ENCODE data around the gene LRP1.

- TF ChIP-seq CTCF (IDR thresholded peaks at IDR 0.05): no peak
- TF ChIP-seq EP300 (IDR thresholded peaks at IDR 0.05): no peak
- no peak for TF ChIP-seq POLR2A (IDR thresholded peaks at IDR 0.05)
- no peak for TF ChIP-seq POLR2AphosphoS5 (IDR thresholded peaks at IDR 0.05)
These were observed 1.1 kb upstream of the LRP1 start for GRCh38 chr12:57127101-57127725.
